ENCODE data around the gene NTRK3.

Gene NTRK3

DNA sequence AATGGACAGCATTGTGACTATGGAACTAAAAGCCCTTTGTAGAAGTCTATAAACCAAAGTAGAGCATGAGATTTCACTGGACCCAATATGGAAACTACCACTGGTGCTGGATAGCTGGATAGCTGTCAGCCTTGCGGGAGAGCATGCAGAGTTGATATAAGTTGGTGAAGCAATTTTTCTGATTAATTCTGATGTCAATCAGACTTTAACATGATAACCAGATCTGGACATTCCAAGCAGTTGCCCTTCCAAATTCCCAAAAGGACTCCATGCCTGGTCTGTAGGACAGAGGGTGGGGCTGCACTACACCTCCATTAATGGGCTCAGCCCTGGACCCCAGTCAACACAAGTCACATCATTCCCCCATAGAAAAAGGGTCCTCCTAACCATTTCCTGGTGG, 437.8 kb downstream of the NTRK3 start:
- TF ChIP-seq CTCF (IDR thresholded peaks at IDR 0.05; ENCODE audit: low read depth, low read length): no peak
- no peak for DNase-seq (ENCODE audit: extremely low read depth, low read depth)

- peak; percentile 17 for TF ChIP-seq CTCF (IDR thresholded peaks at IDR 0.05; ENCODE audit: low read depth, low read length)
Observed at GRCh38 chr15:87817553-87817952, 439.0 kb downstream of the NTRK3 start.

GRCh38 chr15:87816811-87817210, 439.7 kb downstream of the NTRK3 start:
- DNase-seq (ENCODE audit: extremely low read depth, low read depth): peak; percentile 83

More at GRCh38 chr15:87817553-87817952, 439.0 kb downstream of the NTRK3 start:
- no peak for DNase-seq (ENCODE audit: extremely low read depth, low read depth)

DNA sequence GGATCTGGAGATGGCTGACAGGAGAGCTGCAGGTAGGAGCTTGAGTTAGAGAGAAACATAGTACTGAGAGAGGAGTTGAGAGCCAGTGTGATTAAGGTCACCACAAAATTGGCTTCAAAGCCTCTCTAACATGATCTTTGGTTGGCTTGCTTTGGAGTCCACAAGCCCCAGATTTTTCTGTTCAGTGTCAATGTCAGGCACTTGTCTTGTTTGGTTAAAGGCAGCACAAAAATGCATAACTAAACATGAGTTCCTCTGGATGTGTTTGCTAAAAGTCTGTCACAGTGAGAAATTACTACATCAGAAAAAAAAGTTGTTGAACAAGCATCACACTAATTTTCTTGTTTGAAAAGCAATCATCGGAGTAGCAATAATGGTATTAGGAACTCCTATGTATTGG, 440.5 kb downstream of the NTRK3 start:
- no peak for TF ChIP-seq CTCF (IDR thresholded peaks at IDR 0.05; ENCODE audit: low read depth, low read length)
- no peak for DNase-seq (ENCODE audit: extremely low read depth, low read depth)

More at GRCh38 chr15:87816811-87817210, 439.7 kb downstream of the NTRK3 start:
- TF ChIP-seq CTCF (IDR thresholded peaks at IDR 0.05; ENCODE audit: low read depth, low read length): no peak

Data from AG09319 (cell line).